Measurements from ENCODE around the gene TMUB2.
"Not testable (repeated sequence)": the region's sequence is repeated elsewhere in the genome, so short reads cannot be mapped to it uniquely, and the experiment has no call there.

TMUB2 gene
- total RNA-seq, result 16.6 to 45.1 (median 36.4) reads per million in 18 experiments

DNA sequence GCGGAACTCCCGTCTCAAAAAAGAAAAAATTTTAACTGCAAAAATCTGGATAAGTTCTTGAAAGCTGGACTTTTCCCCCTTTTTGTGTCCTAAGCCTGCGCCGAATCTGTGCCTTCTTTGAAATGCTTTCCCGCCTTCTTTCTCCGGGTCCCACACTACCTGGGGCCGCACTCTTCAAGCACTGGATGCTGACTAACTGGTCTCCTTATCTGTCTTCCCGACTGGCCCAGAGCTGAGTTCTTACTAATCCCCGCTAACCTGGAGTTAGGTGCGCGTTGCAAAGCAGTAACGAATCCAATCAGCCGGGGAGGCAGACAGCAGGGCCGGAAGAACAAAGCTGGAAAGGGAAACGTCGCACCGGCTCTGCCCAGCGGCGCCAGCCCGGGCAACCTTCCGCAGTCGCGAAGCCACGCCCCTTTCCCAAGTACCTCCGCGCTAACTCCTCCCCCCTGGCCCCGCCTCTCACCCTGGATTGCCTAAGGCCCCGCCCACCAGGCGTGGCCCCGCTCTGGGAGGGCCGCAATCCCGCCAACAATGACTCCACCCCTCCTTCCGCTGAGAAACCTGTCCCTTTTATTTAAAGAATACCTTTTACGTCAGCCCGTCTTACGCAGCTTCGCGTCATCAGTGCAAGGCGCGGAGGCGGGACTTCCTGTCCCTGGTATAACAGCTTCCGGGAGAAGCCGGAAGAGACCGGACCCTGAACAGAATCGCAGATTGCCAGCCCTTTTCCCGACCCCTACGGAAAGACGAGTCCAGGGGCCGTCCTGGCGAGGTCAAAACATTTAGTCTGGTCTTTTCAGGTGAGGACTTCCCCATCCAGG lies at the start of gene TMUB2:
Gene TMUB2 (plus strand): TSS at position 666 of the 824 bp plus-strand sequence. CDS start 737 bp downstream, outside the sequence.
- DNase-seq, result peak; percentile 100

DNA sequence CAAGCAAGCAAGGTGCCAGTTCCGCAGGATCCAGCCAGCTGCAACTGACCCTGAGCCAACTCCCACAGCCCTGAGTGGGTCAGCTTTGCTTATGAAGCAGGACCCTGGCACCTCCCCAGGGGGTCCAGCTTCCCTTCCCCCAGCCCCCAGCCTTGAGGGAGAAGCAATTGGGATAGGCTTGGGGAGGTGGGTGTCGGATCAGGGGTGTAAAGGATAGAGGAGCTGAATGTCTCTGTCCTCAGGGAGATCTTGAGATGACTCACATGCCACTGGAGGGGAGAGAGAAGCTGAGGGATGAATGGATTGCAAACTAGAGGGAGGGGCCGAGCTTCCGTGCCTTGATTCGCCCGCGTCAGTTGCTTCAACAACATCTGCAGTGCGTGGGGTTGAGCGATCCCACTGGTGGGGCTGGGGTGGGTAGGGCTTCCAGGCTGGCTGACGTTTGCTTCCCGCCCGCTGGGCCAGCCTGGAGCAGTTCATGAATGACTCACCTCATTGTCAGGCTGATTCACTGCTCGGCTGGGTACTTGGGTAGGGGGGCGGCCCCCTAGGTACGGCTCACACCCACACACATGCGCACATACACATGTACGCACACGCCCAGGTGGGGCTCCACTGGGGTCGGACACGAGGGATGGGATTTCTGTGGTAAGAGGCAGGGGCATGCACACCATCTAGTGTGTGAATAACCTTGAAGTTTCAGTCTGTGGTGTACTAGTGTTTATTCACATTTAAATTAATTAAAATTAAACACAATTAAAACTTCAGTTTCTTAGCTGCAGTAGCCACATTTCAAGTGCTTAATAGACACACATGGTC lies 48.7 kb upstream of the TMUB2 start:
- DNase-seq, result peak; percentile 90 to 97

DNA sequence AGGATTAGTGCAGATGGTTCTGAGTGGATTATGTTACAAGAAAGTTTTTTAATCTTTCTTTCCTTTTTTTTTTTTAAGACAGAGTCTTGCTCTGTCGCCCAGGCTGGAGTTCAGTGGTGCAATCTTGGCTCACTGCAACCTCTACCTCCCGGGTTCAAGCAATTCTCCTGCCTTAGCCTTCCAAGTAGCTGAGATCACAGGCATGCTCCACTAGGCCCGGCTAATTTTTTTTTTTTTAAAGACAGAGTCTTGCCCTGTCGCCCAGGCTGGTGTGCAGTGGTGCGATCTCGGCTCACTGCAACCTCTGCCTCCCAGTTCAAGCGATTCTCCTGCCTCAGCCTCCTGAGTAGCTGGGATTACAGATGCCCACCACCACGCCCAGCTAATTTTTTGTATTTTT lies 42.9 kb upstream of the TMUB2 start:
- not testable (repeated sequence) for DNase-seq

DNA sequence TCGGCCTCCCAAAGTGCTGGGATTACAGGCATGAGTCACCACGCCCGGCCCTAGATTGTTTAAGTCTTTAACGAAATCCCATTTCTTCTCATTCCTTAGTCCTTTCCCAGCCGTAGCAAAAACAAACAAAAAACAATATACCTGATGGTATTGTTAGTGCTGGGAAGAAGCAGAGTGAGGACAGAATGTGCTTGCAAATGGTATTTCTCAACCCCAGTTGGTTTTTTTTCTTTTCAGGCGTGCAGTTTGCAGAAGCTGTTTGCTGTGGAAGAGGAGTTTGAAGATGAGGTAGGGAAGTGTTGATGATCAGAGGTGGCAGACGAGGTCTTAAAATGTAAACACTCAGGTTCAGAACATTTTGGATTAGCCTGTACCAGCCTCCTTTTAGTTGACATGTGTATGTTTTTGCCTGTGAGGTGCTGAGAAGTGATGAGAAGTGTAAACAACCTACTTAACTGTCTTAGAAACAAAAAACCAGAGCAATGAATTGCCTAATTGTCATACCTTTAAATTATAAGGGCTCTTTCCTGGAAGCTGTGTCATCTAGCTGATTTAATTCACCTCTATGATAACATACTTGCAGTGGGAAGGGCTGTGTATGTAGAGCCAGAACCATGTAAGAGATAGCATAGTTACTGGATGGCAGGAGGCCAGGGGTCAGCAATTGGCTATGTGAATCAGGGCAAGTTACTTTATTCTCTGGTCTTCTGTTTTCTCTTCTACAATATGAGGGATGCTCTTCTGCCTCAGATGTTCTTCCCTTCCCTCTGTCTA lies 41.6 kb upstream of the TMUB2 start:
- no peak for DNase-seq

DNA sequence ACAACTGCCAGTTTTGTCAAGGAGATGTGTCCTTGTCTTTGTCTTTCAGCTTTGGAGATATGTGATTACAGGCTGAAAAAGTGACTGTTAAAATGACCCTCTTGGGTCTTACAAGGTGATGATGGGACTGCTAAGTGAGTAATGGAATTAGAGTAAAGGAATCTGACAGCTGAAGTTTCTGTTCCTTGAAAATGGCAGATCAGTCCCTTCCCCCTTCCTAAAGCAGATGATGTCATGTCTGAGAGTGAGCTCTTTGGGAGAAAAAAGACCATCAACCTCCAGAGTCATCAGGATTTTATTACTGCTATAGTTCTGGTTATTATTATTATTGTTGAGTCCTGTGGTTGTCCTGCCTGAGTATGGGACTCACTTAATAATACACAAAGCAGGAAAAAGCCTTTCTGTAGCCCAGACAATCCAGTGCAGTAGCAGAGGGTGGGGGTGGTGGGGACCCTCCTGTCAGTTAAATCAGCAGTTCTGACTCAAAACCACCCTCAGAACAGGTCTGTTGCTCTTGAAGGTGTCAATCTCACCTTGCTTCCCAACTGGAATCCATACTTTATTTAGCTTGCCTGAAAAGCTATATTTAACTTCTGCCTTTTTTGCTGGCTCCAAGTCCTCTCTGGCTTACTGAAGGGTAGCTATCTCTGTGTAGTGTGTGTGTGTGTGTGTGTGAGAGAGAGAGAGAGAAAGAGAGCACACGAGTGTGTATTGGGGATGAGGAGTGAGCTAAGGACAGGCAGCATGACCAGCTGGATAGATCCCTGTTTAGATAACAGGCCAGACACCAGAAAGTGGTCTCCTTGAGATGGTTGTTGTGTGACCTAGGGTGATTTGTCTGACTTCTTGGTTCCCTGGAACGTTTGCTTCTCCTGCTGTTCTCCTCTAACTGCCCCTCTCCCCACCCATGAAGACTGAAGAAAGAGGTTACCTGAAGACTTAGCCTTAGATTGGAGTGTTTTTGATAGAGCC lies 40.1 kb upstream of the TMUB2 start:
- DNase-seq, result peak; percentile 36 to 52

DNA sequence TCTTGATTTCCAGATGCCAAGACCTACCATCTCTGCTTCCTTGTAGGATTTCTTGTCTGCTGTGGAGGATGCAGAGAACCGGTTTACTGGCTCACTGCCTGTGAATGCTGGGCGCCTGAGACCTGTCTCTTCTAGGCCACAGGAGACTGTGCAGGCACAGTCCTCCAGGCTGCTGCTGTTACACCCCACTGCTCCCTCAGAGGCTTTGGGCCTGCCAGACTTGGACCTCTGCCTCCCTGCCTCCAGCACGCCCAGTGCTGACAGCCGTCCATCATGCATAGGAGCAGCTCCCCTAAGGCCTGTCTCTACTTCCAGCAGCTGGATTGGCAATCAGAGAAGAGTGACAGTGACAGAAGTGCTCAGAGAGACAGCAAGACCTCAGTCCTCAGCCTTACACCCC lies 39.0 kb upstream of the TMUB2 start:
- no peak for DNase-seq

DNA sequence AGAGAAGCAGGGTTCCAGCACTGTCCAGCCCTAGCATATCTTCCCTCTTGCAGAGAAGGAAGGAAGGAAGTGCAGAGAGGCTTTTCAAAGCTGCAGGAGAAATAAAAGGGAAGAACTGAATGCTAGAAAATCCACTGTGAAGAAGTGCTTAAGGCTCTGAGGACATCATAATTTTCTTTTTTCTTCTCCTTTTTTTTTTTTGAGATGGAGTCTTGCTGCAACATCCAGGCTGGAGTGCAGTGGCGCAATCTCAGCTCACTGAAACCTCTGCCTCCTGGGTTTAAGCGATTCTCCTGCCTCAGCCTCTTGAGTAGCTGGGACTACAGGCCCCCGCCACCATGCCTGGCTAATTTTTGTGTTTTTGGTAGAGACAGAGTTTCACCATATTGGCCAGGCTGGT lies 37.7 kb upstream of the TMUB2 start:
- DNase-seq, result peak; percentile 28 to 65

DNA sequence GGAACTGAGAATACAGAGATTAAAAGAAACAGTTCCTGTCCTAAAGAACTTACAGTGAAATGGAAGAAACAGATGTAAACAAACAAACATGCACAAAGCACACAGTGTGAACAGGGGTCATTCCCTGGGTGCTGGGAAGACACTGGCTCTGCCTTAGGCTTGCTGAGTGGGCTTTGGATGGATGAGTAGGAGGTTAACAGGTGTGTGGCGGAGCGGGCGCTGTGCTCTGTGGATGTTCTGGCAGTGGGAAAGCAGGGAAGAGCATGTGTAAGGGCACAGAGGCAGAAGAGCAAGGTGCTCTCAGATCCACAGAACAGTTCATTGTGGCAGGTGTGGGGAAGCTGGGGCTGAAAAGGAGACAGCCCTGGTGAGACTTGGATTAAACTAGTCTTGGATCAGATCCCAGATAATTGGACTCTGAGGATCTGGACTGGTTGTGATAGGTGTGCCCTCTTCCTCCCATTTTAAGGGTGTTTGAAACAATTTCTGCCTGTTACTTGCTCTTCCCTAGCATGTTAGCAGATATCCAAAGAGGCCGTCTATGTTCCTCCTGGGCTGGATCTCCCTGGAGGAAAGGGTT lies 36.9 kb upstream of the TMUB2 start:
- DNase-seq, result no peak

DNA sequence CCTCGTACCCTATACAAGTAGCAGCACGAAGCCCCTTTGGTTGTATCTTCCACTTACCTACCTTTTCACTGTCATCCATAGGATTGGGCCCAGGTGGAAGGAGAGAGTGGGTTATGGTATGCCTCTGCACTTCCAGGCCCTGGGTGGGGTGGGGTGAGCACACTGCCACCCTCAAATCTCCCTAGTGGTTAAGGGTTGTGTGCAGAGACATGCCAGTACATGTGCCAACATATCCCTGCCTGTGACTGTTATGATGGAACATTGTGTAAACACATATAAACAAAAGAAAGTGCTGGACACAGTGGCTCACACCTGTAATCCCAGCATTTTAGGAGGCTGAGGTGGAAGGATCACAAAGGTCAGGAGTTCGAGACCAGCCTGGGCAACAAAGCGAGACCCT lies 33.9 kb upstream of the TMUB2 start:
- no peak for DNase-seq

DNA sequence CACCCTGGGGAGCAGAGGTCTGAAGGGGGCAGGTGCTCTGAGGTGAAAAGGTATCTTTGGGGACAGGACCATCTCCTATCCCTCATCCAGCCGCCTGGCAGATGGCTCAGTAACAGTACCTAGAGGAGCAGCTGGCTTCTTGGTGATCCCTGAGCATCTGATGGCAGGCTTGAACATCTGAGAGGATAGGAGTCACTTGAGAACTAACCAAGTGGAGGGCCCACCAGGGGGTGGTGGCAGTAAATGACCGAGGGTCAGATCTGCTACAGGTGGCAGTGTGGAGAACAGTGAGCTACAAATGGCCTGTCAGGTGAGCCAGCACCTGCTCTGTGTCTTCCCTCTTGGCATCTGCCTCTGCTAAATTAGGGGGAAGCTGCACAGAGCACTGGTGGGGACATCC lies 31.3 kb upstream of the TMUB2 start:
- no peak for DNase-seq

DNA sequence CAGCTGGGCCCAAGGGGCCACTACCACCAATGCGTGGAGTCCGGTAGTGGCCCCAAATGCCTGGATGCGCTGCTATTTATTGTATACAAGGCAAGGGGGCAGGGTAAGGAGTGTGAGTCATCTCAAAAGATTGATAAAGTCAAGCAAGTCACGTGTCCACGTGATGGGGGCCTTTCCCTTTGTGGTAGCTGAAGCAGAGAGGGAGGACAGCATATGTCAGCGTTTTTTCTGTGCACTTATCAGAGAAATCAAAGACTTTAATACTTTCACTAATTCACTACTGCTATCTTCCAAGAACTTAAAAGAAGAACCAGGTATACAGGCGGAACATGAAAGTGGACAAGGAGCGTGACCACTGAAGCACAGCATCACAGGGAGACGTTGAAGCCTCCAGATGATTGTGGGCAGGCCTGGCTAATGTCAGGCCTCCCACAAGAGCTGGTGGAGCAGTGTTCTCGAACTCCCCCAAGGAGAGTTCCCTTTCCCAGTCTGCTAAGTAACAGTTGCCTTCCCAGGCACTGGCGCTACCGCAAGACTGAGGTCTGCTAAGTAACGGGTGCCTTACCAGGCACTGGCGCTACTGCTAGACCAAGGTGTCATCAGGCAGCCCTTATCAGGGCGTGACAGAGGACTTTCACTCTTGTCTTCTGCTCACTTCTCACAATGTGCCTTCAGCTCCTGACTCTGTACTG lies 27.1 kb upstream of the TMUB2 start:
- DNase-seq, result no peak

DNA sequence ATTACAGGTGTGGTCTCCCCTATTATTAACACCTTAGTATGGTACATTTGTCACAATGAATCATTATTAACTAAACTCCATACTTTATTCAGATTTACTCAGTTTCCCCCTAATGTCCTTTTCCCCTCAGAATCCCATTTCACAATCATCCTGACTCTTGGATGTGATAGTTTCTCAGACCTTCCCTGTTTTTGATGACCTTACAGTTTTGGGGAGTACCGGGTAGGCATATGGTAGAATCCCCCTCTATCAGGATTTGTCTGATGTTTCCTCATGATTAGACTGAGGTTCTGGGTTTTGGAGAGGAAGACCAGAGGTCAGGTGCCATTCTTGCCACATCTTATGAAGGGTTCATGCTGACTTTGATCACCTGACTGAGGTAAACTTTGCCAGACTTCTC lies 22.3 kb upstream of the TMUB2 start:
- no peak for DNase-seq

DNA sequence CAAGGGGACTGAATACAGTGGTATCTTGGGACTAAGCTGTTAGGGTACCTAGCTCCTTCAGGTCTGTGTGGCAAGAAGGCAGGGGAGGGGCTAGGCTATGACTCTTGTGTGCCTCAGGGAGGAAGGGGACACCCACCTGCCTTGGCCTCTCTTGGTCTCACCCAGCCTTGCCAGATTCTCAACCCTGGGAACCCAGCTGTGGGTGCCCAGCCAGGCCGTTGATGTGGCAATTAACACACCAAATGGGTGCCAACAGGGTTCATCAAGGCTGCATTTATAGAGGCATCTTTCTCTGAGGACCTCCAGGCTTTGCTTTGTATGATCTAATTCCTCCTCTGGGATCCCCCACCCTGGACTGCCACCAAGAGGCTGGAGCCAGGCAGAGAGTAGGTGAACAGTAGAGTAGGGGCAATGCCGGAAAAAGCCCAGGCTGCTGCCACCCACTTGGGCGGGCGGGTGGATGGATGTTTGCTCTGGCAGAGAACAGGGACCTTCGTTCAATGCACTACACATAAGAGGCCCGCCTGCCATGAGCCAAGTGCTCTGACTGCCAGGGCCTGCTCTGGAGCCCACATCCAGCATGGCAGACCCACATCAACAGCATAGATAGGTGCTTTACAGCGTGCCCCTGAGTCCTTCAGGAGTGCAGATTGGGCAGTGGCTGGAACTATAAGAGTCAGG lies 19.5 kb upstream of the TMUB2 start:
- DNase-seq, result no peak

DNA sequence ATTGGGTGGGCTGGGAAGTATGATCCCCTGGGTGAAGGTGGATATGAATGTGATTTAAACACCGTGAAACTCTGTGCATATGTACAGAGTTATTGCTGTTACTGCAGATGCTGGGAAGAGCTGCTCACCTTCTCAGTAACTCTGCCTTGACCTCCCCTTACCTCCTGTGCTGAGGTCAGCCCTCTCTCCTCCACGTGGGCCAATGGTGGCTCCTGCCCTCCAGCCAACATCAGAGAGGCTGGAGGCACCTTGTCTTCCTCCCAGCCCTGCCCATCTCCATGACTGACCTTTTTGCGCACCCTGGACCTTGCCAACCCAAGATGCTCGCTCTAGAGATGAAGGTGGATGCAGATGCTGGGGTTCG lies 16.7 kb upstream of the TMUB2 start:
- DNase-seq, result no peak

DNA sequence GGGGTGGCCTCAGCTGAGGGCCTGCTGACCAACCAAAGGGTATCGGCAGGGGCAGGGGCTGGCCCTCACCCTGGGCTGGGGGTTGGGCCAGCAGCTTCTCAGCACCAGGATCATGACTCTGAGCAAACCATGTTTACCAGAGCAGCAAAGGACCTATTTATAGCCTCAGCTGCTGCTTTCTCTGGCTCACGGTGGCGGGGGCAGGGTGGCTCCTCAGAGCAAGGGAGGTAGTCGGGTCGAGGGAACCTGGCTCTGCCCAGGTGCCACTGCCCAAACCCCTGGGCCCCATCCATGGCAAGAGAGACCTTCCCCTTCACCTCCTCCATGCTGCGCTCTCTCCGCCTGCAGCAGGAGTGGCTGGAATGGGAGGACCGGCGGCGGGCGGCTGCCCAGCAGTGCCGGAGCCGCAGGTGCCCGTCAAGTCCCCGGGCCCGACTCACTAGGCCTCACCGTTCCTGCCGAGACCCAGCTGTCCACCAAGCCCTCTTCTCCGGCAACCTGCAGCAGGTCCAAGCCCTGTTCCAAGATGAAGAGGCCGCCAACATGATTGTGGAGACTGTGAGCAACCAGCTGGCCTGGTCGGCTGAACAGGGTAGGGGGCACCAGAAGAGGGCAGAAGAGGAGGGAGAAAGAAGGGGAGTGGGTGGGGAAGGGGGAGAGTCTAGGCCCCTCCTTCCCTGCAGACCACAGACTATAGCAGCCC lies 16.1 kb upstream of the TMUB2 start, which contains the start of gene ASB16:
Gene ASB16 (plus strand): TSS at position 206 of the 703 bp plus-strand sequence. CDS start 86 bp downstream, at position 292.
- DNase-seq, result no peak

DNA sequence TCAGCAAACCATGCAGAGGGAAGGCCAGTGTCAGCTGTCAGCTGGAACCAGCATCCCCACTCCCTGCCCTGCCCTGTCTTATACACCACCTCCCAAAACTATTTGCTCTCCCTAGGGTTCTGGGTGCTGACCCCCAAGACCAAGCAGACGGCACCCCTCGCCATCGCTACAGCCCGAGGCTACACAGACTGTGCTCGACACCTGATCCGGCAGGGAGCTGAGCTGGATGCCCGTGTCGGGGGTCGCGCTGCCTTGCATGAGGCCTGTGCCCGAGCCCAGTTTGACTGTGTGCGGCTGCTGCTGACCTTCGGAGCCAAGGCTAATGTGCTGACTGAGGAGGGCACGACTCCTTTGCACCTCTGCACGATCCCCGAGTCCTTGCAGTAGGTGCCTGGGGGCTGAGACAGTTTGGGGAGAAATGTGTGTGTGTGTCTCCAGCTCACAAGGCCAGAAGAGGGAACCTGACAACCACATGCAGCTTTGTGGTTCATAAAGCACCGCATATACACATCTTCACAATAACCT lies 14.8 kb upstream of the TMUB2 start:
- no peak for DNase-seq

DNA sequence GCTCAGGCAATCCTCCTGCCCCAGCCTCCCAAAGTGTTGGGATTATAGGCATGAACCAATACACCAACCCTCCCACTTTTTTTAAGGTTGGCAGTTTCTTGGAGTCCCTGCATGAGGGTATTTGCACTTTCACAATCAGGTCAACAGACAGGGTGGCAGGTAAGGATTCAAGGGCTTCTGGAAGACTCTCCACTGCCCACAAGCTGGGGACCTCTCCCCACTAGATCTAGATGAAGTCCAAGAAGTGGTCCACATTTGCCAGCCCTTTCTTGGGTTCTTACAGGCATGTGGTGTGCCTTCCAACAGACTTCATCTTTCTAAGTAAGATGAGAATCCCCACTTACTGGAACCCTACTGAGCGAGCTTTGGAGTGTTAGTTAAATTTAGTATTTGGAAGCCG lies 12.3 kb upstream of the TMUB2 start:
- DNase-seq, result no peak

DNA sequence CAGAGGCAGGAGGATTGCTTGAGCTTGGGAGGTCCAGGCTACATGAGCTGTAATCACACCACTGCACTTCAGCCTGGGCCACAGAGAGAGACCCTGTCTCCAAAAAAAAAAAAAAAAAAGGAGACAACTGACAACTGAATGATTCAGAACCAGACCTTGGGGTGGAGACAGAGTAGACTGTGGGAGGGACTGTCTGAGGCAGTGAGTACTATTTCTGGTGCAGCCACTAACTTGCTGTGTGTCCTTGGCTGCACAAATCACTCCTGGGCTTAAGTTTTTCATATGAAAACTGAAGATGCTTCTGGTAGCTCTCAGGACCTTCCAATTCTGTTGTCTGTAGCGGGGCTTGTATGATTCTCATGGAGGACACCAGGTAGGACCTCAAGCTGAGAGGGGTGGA lies 10.5 kb upstream of the TMUB2 start:
- DNase-seq, result no peak
